Heart left ventricle (tissue), 16 donors: ENCODE measurements around the gene CNTN4. TPM values are rescaled to one million over a fixed set of nuclear protein-coding genes. Genes with fewer than 3 reads are reported as not detected.

ENCODE experiments used
- ATAC-seq, 4 donors: fragments of 200-7000 bp; cut with Tn5 transposase; one replicate each; pipeline ENCODE4 v1.9.1; 2020 to 2022; ENCODE audit warnings: moderate library complexity in 4 of 4, mild to moderate bottlenecking in 3 of 4, moderate number of reproducible peaks in 1 of 4
- DNase-seq, 5 donors: peaks; one replicate each; pipeline ENCODE4 v3.0.0-alpha.2; 2020
- H3K27ac ChIP-seq, 12 donors: fragments of 200-600 bp; sonication (generic) in 4 of 12; one replicate each; pipeline versions ENCODE4 v1.5.0 to v1.8.0; 2016 to 2022; ENCODE audit warnings: mild to moderate bottlenecking in 2 of 12
- H3K27me3 ChIP-seq, 9 donors: fragments of 200-600 bp; sonication (generic) in 2 of 9; one replicate each; pipeline versions ENCODE4 v1.5.1 to v1.8.0; 2016 to 2022; ENCODE audit warnings: mild to moderate bottlenecking in 3 of 9
- H3K36me3 ChIP-seq, 9 donors: fragments of 200-600 bp; sonication (generic) in 2 of 9; one replicate each; pipeline versions ENCODE4 v1.5.0 to v1.8.0; 2018 to 2022; ENCODE audit warnings: mild to moderate bottlenecking in 2 of 9
- H3K4me1 ChIP-seq, 12 donors: fragments of 200-600 bp; sonication (generic) in 4 of 12; one replicate each; pipeline versions ENCODE4 v1.5.0 to v1.8.0; 2016 to 2022; ENCODE audit warnings: mild to moderate bottlenecking in 3 of 12
- H3K4me3 ChIP-seq, 12 donors: fragments of 200-600 bp; sonication (generic) in 4 of 12; one replicate each; pipeline versions ENCODE4 v1.5.0 to v1.8.0; 2017 to 2022; ENCODE audit warnings: mild to moderate bottlenecking in 9 of 12, moderate library complexity in 4 of 12
- H3K9me3 ChIP-seq, 12 donors: fragments of 200-600 bp; sonication (generic) in 4 of 12; one replicate each; pipeline versions ENCODE4 v1.5.0 to v1.8.0; 2016 to 2022; ENCODE audit warnings: mild to moderate bottlenecking in 1 of 12
- POLR2A ChIP-seq, 2 donors: fragments of 450-650 bp; IDR thresholded peaks; one replicate each; pipeline ENCODE4 v1.6.1; 2017; ENCODE audit warnings: antibody characterized with exemption in 2 of 2, mild to moderate bottlenecking in 2 of 2, moderate library complexity in 2 of 2
- WGBS, 4 donors: extraction: QIAGEN DNeasy Blood & Tissue Kit in 2 of 4; methylation state at CpG; one replicate each; pipeline versions ENCODE4 v1.1.5 to v1.1.7; 2013 to 2018; 5-methylcytosine and 5-hydroxymethylcytosine counted together
- intact Hi-C, 10 donors: fragments of 100-400 bp; cut with DNase I; formaldehyde crosslinking; loops; one replicate each; pipeline versions ENCODE4 v1.11.1 to v1.14.2; 2022
- polyA plus RNA-seq, 2 donors: library from polyadenylated mRNA; stranded (reverse); fragments of 200-250 nt; gene quantifications; one replicate each; pipeline ENCODE4 v1.2.3, GENCODE V29; 2013
- total RNA-seq, 9 donors: library from RNA; depleted of rRNA in 2 of 9; stranded (reverse); fragments of >200 nt in 2 of 9; fragmentation: NEBNext Ultra II Directional in 3 of 9; extraction: Animal tissue kit (Norgen Biotek cat#: 25700) in 3 of 9; gene quantifications; one replicate each; pipeline versions ENCODE4 v1.1.0 to v1.2.4, GENCODE V29; 2016 to 2023
- TF ChIP-seq, protein P1 (sequence below), 12 donors: fragments of 200-600 bp; sonication (generic) in 4 of 12; IDR thresholded peaks; one replicate each; pipeline versions ENCODE4 v1.5.0 to v1.8.0; 2018 to 2022; ENCODE audit warnings: antibody characterized with exemption in 12 of 12, mild to moderate bottlenecking in 5 of 12
- donor health status: ischemic (EF 13 %, LVEDD 7.1; RV severe dilation, severe dysfunction).
- donor health status: healthy with polysubstance abuse.
- donor health status: DM: no; HTN: yes; CAD: no.
- donor health status: DM: no; HTN: no; CAD: no.
- donor health status: ischemic (EF 25% LVEDD 6.9; RV normal size, moderate dysfunction).
- donor health status: ischemic (EF 25% LVEDD 5.7; RV mildly dilated, moderate dysfunction).
- donor health status: healthy.
- donor health status: DM: yes; HTN: yes; CAD: no.
- donor health status: ischemic (EF 35%, LVEDD 5.7; RV mildly dilated, moderate dysfunction).
- donor health status: nonischemic (EF 11% LVEDD 7.7; RV severe dilation, severe dysfunction).
- donor health status: DM: yes; HTN: yes; CAD: no.
- donor health status: PGD.
- donor health status: ischemic (EF 29% LVEDD 5.4; RV normal size, mild dysfunction).
- donor health status: nonischemic (EF 23%, LVEDD 6.1; RV moderate dilation, normal function).

The CNTN4 gene
- total and polyA plus RNA-seq, 11 donors: 0.30 to 6.7 (median 1.2) TPM

- Histone ChIP-seq H3K4me1 (no peaks in the 10 kb centered on the region), H3K9me3 (peaks cover 0 to 12% (median 0%) of the 10 kb centered on the region in 12 donors), H3K27ac (no peak overlapping the region), H3K27me3 (no peaks in the 10 kb centered on the region), H3K36me3 (no peaks in the 10 kb centered on the region), H3K4me3 (no peak overlapping the region)
- intact Hi-C loops: no loop called here
- TF ChIP-seq POLR2A (IDR thresholded peaks at IDR 0.05): no peak
- TF ChIP-seq, protein P1, sequence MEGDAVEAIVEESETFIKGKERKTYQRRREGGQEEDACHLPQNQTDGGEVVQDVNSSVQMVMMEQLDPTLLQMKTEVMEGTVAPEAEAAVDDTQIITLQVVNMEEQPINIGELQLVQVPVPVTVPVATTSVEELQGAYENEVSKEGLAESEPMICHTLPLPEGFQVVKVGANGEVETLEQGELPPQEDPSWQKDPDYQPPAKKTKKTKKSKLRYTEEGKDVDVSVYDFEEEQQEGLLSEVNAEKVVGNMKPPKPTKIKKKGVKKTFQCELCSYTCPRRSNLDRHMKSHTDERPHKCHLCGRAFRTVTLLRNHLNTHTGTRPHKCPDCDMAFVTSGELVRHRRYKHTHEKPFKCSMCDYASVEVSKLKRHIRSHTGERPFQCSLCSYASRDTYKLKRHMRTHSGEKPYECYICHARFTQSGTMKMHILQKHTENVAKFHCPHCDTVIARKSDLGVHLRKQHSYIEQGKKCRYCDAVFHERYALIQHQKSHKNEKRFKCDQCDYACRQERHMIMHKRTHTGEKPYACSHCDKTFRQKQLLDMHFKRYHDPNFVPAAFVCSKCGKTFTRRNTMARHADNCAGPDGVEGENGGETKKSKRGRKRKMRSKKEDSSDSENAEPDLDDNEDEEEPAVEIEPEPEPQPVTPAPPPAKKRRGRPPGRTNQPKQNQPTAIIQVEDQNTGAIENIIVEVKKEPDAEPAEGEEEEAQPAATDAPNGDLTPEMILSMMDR (IDR thresholded peaks at IDR 0.05): no peak
- 83 to 86% (median 84%) methylated on average over 4 of the region's 4 CpGs for WGBS, 4 donors
- DNase-seq (no peak), ATAC-seq (no peak)
Observed at GRCh38 chr3:2547049-2547448, 448.4 kb downstream of the CNTN4 start.

DNA sequence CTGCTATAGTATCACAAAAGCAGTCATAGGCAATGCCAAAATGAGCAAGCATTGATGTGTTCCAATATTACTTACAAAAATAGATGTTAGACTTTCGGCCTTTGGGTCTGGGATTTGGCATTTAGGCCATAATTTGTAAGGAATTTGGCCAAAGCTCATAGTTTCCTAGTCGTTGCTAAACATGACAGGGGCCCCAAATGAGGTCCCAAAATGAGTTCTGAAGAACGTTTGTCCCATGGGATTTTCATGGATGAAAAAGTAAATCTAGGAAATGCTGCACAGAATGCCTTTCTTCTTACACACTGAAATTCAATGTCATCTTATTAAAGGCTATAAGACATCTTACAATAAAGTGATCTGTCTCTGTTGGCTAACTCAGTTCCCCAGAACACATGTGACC is 456.0 kb downstream of the CNTN4 start:
- H3K4me1 ChIP-seq: no peaks in the 10 kb centered on the region
- ATAC-seq (no peak), DNase-seq (no peak)
- WGBS, 4 donors: 37 to 55% (median 49%) methylated on average over 3 of the region's 3 CpGs
- peaks cover 0 to 3% (median 0%) of the 10 kb centered on the region in 12 donors for H3K9me3 ChIP-seq
- H3K27ac ChIP-seq: no peak overlapping the region
- H3K36me3 ChIP-seq: no peaks in the 10 kb centered on the region
- TF ChIP-seq POLR2A (IDR thresholded peaks at IDR 0.05): no peak
- TF ChIP-seq, protein P1 (IDR thresholded peaks at IDR 0.05): no peak
- intact Hi-C loops: no loop called here
- no peak overlapping the region for H3K4me3 ChIP-seq
- no peaks in the 10 kb centered on the region for H3K27me3 ChIP-seq

DNA sequence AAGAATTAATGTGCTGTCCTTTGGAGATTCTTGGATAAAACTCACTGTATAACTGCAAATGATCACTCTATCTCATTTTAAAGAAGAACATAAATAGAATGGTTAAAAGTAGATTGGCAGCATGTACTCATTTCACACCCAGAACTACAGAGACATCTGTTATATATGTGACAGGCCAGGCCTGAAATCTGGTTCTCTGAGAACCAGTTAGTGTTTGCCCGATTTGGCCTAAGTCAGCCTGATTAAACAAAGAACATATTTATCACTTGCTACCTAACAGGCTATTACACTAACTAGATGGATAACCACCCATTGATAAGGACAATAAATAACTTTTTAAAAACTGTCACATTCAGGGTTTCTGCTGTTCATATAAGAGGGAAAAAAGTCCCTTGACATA is 460.1 kb downstream of the CNTN4 start:
- TF ChIP-seq, protein P1 (IDR thresholded peaks at IDR 0.05): no peak
- TF ChIP-seq POLR2A (IDR thresholded peaks at IDR 0.05): no peak
- no peak for ATAC-seq
- intact Hi-C loops: no loop called here
- H3K36me3 ChIP-seq: no peaks in the 10 kb centered on the region
- no peak overlapping the region for H3K27ac ChIP-seq
- no peaks in the 10 kb centered on the region for H3K4me1 ChIP-seq
- no peak for DNase-seq
- 34 to 56% (median 48%) methylated on average over 1 of the region's 1 CpG for WGBS, 4 donors
- no peaks in the 10 kb centered on the region for H3K27me3 ChIP-seq
- no peak overlapping the region for H3K4me3 ChIP-seq
- H3K9me3 ChIP-seq: no peaks in the 10 kb centered on the region

DNA sequence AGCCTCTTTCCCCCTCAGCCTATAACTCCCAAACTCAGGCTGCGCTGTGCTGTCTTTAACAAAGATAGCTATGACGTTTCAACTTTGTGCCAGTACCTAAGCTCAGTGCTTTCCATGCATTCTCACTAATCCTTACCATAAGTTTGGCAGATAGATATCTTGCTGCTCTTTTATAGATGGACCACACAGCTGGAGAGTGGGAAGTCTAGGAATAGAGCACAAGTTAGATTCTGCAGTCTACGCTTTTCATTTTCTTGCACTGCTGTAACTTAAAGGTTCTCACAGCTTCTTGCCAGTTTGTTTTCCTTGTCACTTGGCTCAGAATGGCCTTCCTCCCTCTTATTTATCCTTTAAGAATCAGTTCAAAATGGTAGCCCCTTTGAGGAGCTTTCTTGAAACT is 468.8 kb downstream of the CNTN4 start:
- H3K9me3 ChIP-seq: no peaks in the 10 kb centered on the region
- H3K4me1 ChIP-seq: no peaks in the 10 kb centered on the region
- no peak for TF ChIP-seq POLR2A (IDR thresholded peaks at IDR 0.05)
- TF ChIP-seq, protein P1 (IDR thresholded peaks at IDR 0.05): no peak
- 88 to 95% (median 91%) methylated on average over 3 of the region's 3 CpGs for WGBS, 4 donors
- no peaks in the 10 kb centered on the region for H3K36me3 ChIP-seq
- DNase-seq: no peak
- H3K27me3 ChIP-seq: no peaks in the 10 kb centered on the region
- ATAC-seq: no peak
- H3K4me3 ChIP-seq: no peak overlapping the region
- intact Hi-C loops: no loop called here
- H3K27ac ChIP-seq: no peak overlapping the region
